Activated T-helper 17 cell treated with anti-CD3 and anti-CD28 coated beads, Interleukin-2, amount 50 U/mL, for 72 hours (primary cell): ENCODE measurements around the gene SLC22A12. TPM values are rescaled to one million over a fixed set of nuclear protein-coding genes. Genes with fewer than 3 reads are reported as not detected.
"Not testable (repeated sequence)": the region's sequence is repeated elsewhere in the genome, so short reads cannot be mapped to it uniquely, and the experiment has no call there.

Source experiments
- ATAC-seq: fragments of 150-1000 bp; cut with Tn5 transposase; replicated peaks from 2 replicates; pipeline ENCODE4 v1.10.0; 2021; ENCODE audit warnings: mild to moderate bottlenecking, moderate library complexity
- H3K27ac Mint-ChIP-seq: one replicate; pipeline ENCODE4 v1.8.0; 2022; ENCODE audit warnings: mixed read lengths
- H3K27me3 Mint-ChIP-seq: one replicate; pipeline ENCODE4 v1.8.0; 2022; ENCODE audit warnings: mixed read lengths
- H3K36me3 Mint-ChIP-seq: one replicate; pipeline ENCODE4 v1.8.0; 2022; ENCODE audit warnings: low read depth, mild to moderate bottlenecking, mixed read lengths
- H3K4me1 Mint-ChIP-seq: one replicate; pipeline ENCODE4 v1.8.0; 2022; ENCODE audit warnings: mixed read lengths
- H3K4me3 Mint-ChIP-seq: one replicate; pipeline ENCODE4 v1.8.0; 2022; ENCODE audit warnings: mild to moderate bottlenecking, mixed read lengths
- H3K9me3 Mint-ChIP-seq: one replicate; pipeline ENCODE4 v1.8.0; 2022; ENCODE audit warnings: mixed read lengths
- total RNA-seq, 2 donors: library from RNA; stranded (reverse); gene quantifications; one replicate each; pipeline ENCODE4 v1.2.3, GENCODE V29; 2022

The SLC22A12 gene
- total RNA-seq, 2 donors from 2014 or later: not detected

DNA sequence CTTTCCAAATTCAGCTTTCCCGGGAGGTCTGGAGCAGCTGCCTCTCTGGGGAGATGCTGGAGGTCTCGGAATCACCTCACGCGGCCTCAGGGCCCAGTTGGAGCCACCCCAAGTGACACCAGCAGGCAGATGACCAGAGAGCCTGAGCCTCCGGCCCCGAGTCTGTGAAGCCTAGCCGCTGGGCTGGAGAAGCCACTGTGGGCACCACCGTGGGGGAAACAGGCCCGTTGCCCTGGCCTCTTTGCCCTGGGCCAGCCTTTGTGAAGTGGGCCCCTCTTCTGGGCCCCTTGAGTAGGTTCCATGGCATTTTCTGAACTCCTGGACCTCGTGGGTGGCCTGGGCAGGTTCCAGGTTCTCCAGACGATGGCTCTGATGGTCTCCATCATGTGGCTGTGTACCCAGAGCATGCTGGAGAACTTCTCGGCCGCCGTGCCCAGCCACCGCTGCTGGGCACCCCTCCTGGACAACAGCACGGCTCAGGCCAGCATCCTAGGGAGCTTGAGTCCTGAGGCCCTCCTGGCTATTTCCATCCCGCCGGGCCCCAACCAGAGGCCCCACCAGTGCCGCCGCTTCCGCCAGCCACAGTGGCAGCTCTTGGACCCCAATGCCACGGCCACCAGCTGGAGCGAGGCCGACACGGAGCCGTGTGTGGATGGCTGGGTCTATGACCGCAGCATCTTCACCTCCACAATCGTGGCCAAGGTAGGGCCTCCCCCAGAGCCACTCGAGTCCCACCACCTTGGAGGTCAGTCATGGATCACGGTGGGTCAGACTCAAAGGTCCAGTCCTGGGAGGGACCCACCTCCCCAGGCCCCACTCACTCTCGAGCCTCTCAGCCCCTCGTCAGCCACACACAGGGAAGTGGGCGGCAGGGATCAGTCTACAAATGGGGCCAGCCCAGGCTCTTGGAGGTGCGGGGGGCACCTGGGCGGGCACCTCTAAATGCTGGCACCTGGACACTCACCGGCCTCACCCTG lies 525 bp downstream of the SLC22A12 start:
- no peaks in the 10 kb centered on the region for H3K4me1 Mint-ChIP-seq
- H3K9me3 Mint-ChIP-seq: peaks cover 14% of the 10 kb centered on the region
- no peak for ATAC-seq
- H3K4me3 Mint-ChIP-seq: no peak overlapping the region
- H3K36me3 Mint-ChIP-seq: no peaks in the 10 kb centered on the region
- H3K27me3 Mint-ChIP-seq: peaks cover 17% of the 10 kb centered on the region
- no peak overlapping the region for H3K27ac Mint-ChIP-seq

DNA sequence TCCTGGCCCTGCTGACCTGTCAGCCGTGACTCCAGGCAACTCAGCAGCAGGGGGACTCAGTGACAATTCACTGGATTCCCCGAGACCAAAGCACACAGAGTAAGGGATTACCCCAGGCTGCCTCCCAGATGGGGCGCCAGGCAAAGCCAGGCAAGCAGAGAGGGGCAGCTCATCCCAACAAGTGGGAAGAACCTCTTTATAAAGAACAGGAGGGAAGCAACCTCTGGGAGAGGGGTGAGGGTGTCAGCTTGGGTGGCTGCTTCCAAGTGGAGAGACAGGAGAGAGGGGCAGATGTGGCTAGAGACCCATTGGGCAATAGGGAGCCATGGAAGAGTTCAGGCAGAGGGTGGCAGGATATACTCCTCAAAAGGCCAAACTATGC lies 1.2 kb downstream of the SLC22A12 start:
- Mint-ChIP-seq H3K27me3 (peaks cover 15% of the 10 kb centered on the region), H3K4me3 (no peak overlapping the region), H3K27ac (no peak overlapping the region), H3K4me1 (no peaks in the 10 kb centered on the region), H3K9me3 (peaks cover 14% of the 10 kb centered on the region), H3K36me3 (no peaks in the 10 kb centered on the region)
- ATAC-seq: no peak

DNA sequence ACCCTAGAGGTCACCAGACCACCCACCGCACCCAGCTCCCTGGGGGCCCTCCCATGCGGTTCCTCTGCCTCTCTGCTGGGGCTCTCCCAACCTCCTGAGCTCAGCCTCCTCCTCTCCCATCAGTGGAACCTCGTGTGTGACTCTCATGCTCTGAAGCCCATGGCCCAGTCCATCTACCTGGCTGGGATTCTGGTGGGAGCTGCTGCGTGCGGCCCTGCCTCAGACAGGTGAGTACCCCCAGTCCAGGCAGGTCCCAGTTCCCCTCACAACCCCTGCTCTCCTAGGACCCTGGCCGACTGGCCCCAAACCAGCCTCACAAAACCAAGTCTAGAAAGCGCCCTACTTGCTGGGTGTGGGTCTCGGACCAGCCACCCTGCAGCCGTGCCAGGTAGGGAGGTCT lies 1.6 kb downstream of the SLC22A12 start:
- H3K4me1 Mint-ChIP-seq: no peaks in the 10 kb centered on the region
- peaks cover 14% of the 10 kb centered on the region for H3K9me3 Mint-ChIP-seq
- H3K27me3 Mint-ChIP-seq: peaks cover 15% of the 10 kb centered on the region
- ATAC-seq: no peak
- no peaks in the 10 kb centered on the region for H3K36me3 Mint-ChIP-seq
- no peak overlapping the region for H3K27ac Mint-ChIP-seq
- no peak overlapping the region for H3K4me3 Mint-ChIP-seq

DNA sequence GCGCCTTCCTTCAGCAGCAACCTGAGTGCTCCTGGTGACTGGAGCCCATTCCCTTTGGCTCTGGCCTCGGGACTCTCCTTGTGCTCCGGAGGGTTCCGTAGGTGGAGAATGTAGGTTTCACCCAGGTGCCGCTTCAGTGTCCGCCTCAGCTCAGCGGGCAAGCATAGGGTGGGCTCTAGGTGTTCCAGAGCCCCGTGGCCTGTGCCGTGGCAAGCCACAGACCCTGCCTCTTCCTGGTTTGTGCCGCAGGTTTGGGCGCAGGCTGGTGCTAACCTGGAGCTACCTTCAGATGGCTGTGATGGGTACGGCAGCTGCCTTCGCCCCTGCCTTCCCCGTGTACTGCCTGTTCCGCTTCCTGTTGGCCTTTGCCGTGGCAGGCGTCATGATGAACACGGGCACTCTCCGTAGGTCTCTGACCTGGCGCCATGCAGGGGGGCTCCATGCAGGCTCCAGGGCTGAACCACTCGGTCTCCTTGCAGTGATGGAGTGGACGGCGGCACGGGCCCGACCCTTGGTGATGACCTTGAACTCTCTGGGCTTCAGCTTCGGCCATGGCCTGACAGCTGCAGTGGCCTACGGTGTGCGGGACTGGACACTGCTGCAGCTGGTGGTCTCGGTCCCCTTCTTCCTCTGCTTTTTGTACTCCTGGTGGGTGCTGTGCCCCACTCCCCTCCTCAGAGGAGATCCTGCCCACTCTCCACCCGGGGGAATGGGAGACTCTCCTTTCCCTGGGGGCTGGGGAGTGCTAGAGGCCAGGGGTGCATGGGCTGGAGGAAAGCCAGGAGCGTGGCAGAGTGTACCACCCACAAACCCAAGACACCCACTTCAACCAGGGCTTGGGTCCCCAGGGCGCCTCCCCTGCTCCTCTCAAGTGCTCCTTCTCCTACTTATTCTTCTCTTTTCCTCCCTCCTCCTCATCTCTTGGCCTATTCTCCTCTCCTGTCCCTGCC lies 2.4 kb downstream of the SLC22A12 start:
- H3K27ac Mint-ChIP-seq: no peak overlapping the region
- no peak for ATAC-seq
- H3K36me3 Mint-ChIP-seq: no peaks in the 10 kb centered on the region
- peaks cover 7% of the 10 kb centered on the region for H3K27me3 Mint-ChIP-seq
- no peaks in the 10 kb centered on the region for H3K4me1 Mint-ChIP-seq
- H3K9me3 Mint-ChIP-seq: peaks cover 7% of the 10 kb centered on the region
- no peak overlapping the region for H3K4me3 Mint-ChIP-seq

DNA sequence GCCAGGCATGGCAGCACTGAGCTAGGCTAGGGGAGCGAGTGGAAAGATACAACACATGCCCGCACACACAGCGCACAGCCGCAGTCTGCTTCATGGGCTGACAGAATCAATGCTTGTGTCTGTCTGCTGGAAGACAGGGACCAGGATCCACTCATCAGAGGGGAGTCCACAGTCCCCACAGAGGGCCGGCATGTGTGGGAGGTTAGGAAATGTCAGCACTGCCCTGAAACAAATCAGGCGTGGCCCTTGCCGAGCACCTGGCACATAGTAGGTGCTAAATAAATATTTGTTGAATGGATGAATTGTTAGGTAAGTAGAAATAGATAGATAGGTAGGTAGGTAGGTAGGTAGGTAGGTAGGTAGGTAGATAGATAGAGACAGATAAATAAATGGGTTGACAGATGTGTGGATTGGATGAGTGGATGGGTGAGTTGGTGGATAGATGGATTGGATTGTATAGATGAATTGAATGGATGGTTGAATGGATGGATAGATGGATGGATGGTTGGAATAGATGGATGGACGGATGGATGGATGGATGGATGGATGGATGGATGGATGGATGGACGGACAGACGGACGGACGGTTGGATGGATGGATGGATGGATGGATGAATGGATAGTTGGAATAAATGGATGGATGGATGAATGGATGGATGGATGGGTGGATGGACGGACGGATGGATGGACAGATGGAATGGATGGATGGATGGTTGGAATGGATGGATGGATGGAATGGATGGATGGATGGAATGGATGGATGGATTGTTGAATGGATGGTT lies 3.3 kb downstream of the SLC22A12 start:
- no peak for ATAC-seq
- Mint-ChIP-seq H3K27ac (no peak overlapping the region), H3K4me1 (no peaks in the 10 kb centered on the region), H3K4me3 (no peak overlapping the region), H3K27me3 (peaks cover 2% of the 10 kb centered on the region), H3K36me3 (no peaks in the 10 kb centered on the region), H3K9me3 (peaks cover 2% of the 10 kb centered on the region)

DNA sequence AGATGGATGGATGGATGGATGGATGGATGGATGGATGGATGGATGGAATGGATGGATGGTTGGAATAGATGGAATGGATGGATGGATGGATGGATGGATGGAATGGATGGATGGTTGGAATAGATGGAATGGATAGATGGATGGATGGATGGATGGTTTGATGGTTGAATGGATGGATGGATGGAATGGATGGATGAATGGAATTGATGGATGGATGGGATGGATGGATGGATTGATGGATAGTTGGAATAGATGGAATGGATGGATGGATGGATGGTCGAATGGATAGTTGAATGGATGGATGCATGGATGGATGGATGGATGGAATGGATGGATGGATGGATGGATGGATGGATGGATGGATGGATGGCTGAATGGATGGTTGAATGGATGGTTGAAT lies 4.9 kb downstream of the SLC22A12 start:
- ATAC-seq, H3K27me3 Mint-ChIP-seq, H3K27ac Mint-ChIP-seq, H3K4me1 Mint-ChIP-seq, H3K36me3 Mint-ChIP-seq, H3K9me3 Mint-ChIP-seq, H3K4me3 Mint-ChIP-seq: not testable (repeated sequence)

DNA sequence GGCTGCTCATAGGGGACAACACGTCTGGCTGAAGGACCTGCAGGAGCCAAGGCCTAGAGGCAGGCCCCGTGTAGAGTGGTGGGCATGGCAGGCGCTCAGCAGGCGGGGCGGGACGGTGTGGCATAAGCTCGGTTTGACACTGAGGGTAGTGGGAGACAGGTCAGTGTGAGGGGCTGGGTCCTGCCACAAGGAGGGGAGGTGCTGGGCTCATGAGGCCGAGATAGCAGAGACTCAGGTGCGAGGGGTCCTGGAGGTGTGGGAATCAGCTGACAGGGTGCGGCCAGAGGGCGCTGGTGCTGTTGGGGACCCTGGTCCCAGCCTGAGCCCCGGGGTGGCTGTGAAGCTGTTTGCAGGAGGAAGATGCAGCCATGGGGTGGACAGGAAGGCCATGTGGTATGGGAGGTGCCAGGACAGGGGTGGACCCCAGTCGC lies 6.7 kb downstream of the SLC22A12 start:
- Mint-ChIP-seq H3K9me3 (no peaks in the 10 kb centered on the region), H3K4me3 (no peak overlapping the region), H3K4me1 (no peaks in the 10 kb centered on the region), H3K27ac (no peak overlapping the region), H3K27me3 (no peaks in the 10 kb centered on the region), H3K36me3 (no peaks in the 10 kb centered on the region)
- no peak for ATAC-seq

DNA sequence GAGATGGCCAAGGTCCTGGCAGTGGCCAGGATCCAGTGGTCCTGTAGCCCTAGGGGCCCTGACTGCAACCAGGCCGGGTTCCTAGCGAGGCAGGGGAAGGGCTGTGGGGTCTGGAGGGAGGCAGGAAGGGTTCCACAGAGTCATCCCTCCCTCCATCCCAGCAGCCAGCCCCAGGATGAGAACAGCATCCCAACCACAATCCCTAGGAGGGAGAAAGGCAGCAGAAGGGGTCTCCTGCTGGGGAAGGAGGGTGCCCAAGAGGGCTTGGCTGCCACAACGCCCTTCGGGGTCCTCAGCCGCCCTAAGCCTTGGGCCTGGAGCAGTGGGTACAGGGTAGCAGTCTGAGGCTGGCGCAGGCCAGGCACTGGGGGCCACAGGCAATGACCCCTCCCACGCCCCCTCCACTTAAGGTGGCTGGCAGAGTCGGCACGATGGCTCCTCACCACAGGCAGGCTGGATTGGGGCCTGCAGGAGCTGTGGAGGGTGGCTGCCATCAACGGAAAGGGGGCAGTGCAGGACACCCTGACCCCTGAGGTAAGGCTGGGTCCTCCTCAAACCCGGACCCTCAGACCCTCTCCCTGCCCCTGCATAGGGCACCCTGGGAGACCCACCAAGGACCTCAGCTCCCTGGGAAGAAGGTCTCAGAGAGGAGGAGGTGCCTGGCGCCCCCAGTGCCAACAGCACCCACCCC lies 7.2 kb downstream of the SLC22A12 start:
- Mint-ChIP-seq H3K4me3 (no peak overlapping the region), H3K36me3 (no peaks in the 10 kb centered on the region), H3K4me1 (no peaks in the 10 kb centered on the region), H3K9me3 (no peaks in the 10 kb centered on the region), H3K27me3 (no peaks in the 10 kb centered on the region), H3K27ac (no peak overlapping the region)
- ATAC-seq: no peak

DNA sequence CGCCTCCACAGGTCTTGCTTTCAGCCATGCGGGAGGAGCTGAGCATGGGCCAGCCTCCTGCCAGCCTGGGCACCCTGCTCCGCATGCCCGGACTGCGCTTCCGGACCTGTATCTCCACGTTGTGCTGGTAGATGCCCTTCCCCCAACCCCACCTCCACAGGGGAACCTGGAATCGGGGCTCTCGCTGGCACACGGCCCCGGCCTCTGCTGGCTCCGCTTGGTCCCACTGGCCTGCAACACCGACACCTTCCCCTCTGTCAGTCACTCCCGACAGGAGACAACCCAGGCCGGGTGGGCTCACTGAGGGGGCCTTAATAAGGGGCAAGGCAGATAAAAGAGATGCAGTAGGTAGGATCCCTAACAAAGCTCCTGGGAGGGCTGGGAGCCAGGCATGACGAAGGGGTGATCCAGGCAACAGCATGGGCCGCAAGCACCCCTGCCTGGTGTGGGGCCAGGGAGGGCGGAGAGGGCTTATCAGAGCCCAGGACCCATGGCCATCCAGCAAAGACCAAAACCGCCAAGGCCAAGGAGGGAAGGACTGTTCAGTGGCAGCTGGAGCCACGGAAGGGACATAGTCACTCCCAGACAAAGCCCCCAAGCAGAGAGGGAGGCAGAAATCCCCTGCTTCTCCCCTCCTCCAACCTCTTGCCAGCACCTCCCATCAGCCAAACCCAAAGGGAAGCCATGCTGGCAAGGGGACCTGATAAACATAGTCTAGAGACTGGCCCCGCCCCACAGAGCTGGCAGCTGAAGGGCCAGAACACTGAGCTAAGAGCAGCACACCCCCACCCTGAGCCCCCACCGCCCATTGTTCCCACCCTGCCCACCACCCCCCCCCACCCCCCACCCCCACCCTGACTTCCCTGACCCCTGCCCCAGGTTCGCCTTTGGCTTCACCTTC lies 8.0 kb downstream of the SLC22A12 start:
- Mint-ChIP-seq H3K27me3 (no peaks in the 10 kb centered on the region), H3K4me1 (no peaks in the 10 kb centered on the region), H3K36me3 (no peaks in the 10 kb centered on the region), H3K9me3 (no peaks in the 10 kb centered on the region), H3K27ac (no peak overlapping the region), H3K4me3 (no peak overlapping the region)
- no peak for ATAC-seq

DNA sequence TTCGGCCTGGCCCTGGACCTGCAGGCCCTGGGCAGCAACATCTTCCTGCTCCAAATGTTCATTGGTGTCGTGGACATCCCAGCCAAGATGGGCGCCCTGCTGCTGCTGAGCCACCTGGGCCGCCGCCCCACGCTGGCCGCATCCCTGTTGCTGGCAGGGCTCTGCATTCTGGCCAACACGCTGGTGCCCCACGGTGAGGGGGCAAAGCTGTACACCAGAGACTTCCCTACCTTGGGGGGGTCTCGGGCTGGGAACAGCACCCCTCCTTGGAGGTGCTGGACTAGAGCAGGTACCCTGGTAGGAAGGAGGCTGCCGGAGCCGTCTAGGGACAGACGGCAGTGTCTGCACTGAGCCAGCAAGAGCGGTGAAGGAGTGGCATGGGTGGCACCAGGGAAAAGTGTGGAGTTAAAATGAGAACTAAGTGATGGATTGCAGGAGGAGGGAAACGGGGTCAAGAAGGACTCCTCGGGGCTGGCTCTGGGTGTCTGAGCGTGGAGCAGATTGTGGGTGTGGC lies 8.7 kb downstream of the SLC22A12 start:
- Mint-ChIP-seq H3K27me3 (peaks cover 3% of the 10 kb centered on the region), H3K27ac (no peak overlapping the region), H3K9me3 (no peaks in the 10 kb centered on the region), H3K4me3 (no peak overlapping the region), H3K36me3 (no peaks in the 10 kb centered on the region), H3K4me1 (no peaks in the 10 kb centered on the region)
- ATAC-seq: no peak

DNA sequence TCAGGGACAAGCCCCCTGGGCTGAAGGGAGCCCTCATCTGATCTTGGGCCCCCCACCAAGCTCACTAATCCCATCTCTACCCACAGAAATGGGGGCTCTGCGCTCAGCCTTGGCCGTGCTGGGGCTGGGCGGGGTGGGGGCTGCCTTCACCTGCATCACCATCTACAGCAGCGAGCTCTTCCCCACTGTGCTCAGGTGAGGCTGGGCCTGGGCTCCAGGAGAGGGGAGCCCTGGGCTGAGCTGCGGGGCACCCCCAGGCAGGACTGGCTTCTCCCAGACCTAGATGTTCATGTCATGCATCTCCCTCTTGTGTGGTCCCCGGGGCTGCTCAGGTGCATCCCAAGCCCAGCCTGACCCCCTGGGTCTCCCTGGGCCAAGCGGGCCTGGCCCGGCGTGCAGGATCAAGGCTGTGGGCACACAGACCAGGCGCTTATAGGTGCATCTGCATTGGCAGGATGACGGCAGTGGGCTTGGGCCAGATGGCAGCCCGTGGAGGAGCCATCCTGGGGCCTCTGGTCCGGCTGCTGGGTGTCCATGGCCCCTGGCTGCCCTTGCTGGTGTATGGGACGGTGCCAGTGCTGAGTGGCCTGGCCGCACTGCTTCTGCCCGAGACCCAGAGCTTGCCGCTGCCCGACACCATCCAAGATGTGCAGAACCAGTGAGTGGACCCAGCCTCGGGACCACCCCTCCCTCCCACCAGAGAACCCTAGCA lies 9.4 kb downstream of the SLC22A12 start:
- peaks cover 7% of the 10 kb centered on the region for H3K27me3 Mint-ChIP-seq
- H3K4me1 Mint-ChIP-seq: no peaks in the 10 kb centered on the region
- no peaks in the 10 kb centered on the region for H3K36me3 Mint-ChIP-seq
- no peak for ATAC-seq
- no peak overlapping the region for H3K4me3 Mint-ChIP-seq
- no peak overlapping the region for H3K27ac Mint-ChIP-seq
- no peaks in the 10 kb centered on the region for H3K9me3 Mint-ChIP-seq

DNA sequence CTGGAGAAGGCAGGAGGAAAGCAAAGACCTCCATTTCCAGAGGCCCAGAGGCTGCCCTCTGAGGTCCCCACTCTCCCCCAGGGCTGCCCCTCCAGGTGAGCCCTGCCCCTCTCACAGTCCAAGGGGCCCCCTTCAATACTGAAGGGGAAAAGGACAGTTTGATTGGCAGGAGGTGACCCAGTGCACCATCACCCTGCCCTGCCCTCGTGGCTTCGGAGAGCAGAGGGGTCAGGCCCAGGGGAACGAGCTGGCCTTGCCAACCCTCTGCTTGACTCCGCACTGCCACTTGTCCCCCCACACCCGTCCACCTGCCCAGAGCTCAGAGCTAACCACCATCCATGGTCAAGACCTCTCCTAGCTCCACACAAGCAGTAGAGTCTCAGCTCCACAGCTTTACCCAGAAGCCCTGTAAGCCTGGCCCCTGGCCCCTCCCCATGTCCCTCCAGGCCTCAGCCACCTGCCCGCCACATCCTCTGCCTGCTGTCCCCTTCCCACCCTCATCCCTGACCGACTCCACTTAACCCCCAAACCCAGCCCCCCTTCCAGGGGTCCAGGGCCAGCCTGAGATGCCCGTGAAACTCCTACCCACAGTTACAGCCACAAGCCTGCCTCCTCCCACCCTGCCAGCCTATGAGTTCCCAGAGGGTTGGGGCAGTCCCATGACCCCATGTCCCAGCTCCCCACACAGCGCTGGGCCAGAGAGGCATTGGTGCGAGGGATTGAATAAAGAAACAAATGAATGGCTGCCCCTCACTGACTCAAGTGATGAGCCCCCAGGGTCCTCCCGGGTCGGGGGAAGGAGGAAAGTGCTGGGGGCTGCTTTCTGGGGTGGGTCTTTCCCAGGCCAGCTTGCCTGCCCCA lies 10.8 kb downstream of the SLC22A12 start:
- no peak for ATAC-seq
- Mint-ChIP-seq H3K4me1 (no peaks in the 10 kb centered on the region), H3K9me3 (no peaks in the 10 kb centered on the region), H3K27me3 (peaks cover 8% of the 10 kb centered on the region), H3K4me3 (no peak overlapping the region), H3K27ac (no peak overlapping the region), H3K36me3 (no peaks in the 10 kb centered on the region)
